VCaP (cell line): Measurements from ENCODE around the gene DGLUCY.
A peak's percentile ranks its signal among the peaks of the same experiment; 100 is the strongest.

Experiments used
- H3K27ac ChIP-seq: fragments of 450-650 bp; 2 replicates; pipeline ENCODE4 v1.5.1; 2017
- CTCF ChIP-seq: fragments of 450-650 bp; conservative IDR thresholded peaks from 2 replicates; pipeline ENCODE4 v1.5.1; 2017; ENCODE audit warnings: mild to moderate bottlenecking, moderate library complexity

The DGLUCY gene

GRCh38 chr14:91112194-91112593 lies 1.7 kb upstream of the DGLUCY start:
- no peak overlapping the region for H3K27ac ChIP-seq
- TF ChIP-seq CTCF = no peak

GRCh38 chr14:91114079-91115065 lies 499 bp downstream of the DGLUCY start:
- no peak for TF ChIP-seq CTCF
- no peak overlapping the region for H3K27ac ChIP-seq

- H3K27ac ChIP-seq = peak overlapping the region; percentile 17
- TF ChIP-seq CTCF = no peak
These were observed 2.3 kb downstream of the DGLUCY start for GRCh38 chr14:91115986-91116770.

- no peak for TF ChIP-seq CTCF
- no peak overlapping the region for H3K27ac ChIP-seq
These were observed 3.2 kb downstream of the DGLUCY start for GRCh38 chr14:91116913-91117588.

- no peak overlapping the region for H3K27ac ChIP-seq
- no peak for TF ChIP-seq CTCF
These were observed 4.1 kb downstream of the DGLUCY start for GRCh38 chr14:91117960-91118359.

- H3K27ac ChIP-seq = no peak overlapping the region
- no peak for TF ChIP-seq CTCF
These were observed 4.7 kb downstream of the DGLUCY start for GRCh38 chr14:91118511-91119068.
